Measurements from ENCODE around the gene KCNT1. TPM values are rescaled to one million over a fixed set of nuclear protein-coding genes. Genes with fewer than 3 reads are reported as not detected.

The KCNT1 gene
- total and polyA plus RNA-seq, 9 donors = 0.83 to 12.0 (median 3.7) TPM

DNA sequence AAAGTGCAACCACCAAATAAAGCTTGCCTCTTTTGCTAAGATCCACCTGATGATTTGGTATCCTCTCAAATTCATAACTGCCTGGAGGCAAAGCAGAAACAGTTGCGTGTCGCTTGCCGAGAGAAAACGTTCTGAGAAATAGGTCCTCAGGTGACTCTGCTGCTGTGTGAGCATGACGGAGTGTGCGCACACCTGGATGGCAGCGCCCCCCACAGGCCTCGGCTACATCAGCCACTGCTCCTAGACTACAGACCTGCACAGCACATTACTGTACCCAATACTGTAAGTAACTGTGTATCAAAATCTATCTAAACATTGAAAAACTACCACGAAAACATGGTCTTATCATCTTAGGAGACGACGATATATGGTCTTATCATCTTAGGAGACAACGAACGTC lies 117.9 kb downstream of the KCNT1 start:
- H3K4me3 ChIP-seq = no peak overlapping the region
- H3K4me1 ChIP-seq (ENCODE audit: insufficient read depth) = no peaks in the 10 kb centered on the region
- no peaks in the 10 kb centered on the region for H3K27me3 ChIP-seq
- H3K9me3 ChIP-seq = no peaks in the 10 kb centered on the region
- no peaks in the 10 kb centered on the region for H3K36me3 ChIP-seq
- WGBS, 3 donors = 86 to 90% (median 88%) methylated on average over 13 of the region's 13 CpGs
- intact Hi-C loops (cut with DNase I) = no loop called here
- no peak overlapping the region for H3K27ac ChIP-seq
- DNase-seq = no peak
- TF ChIP-seq POLR2A (IDR thresholded peaks at IDR 0.05) (no peak), EP300 (IDR thresholded peaks at IDR 0.05) (no peak)
- TF ChIP-seq, protein P1, sequence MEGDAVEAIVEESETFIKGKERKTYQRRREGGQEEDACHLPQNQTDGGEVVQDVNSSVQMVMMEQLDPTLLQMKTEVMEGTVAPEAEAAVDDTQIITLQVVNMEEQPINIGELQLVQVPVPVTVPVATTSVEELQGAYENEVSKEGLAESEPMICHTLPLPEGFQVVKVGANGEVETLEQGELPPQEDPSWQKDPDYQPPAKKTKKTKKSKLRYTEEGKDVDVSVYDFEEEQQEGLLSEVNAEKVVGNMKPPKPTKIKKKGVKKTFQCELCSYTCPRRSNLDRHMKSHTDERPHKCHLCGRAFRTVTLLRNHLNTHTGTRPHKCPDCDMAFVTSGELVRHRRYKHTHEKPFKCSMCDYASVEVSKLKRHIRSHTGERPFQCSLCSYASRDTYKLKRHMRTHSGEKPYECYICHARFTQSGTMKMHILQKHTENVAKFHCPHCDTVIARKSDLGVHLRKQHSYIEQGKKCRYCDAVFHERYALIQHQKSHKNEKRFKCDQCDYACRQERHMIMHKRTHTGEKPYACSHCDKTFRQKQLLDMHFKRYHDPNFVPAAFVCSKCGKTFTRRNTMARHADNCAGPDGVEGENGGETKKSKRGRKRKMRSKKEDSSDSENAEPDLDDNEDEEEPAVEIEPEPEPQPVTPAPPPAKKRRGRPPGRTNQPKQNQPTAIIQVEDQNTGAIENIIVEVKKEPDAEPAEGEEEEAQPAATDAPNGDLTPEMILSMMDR (IDR thresholded peaks at IDR 0.05) = no peak

DNA sequence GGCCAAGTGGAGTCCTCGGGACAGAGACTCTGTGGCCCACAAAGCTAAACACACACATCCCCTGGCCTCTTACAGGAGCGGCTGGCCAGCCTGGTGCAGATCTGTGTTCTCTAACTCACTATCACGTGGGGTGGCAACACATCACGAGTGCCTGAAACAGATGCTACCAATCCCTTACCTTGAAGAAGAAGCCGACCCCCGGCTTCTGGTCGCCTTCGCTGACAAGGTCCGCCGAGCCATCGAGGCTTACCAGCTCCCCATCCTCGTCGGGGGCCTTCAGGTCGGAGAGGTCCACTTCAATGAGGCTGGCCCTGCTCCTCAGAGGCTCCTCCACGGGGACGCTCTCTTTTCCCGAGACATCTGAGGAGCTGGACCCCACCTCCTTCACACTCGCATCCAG lies 118.7 kb downstream of the KCNT1 start:
- intact Hi-C loops (cut with DNase I) = no loop called here
- DNase-seq = no peak
- WGBS, 3 donors = 93 to 94% (median 93%) methylated on average over 18 of the region's 18 CpGs
- H3K27ac ChIP-seq = no peak overlapping the region
- H3K4me3 ChIP-seq = no peak overlapping the region
- no peaks in the 10 kb centered on the region for H3K27me3 ChIP-seq
- no peaks in the 10 kb centered on the region for H3K36me3 ChIP-seq
- no peaks in the 10 kb centered on the region for H3K9me3 ChIP-seq
- H3K4me1 ChIP-seq (ENCODE audit: insufficient read depth) = no peaks in the 10 kb centered on the region
- TF ChIP-seq, protein P1 (IDR thresholded peaks at IDR 0.05) = no peak
- TF ChIP-seq EP300 (IDR thresholded peaks at IDR 0.05) (no peak), POLR2A (IDR thresholded peaks at IDR 0.05) (no peak)

DNA sequence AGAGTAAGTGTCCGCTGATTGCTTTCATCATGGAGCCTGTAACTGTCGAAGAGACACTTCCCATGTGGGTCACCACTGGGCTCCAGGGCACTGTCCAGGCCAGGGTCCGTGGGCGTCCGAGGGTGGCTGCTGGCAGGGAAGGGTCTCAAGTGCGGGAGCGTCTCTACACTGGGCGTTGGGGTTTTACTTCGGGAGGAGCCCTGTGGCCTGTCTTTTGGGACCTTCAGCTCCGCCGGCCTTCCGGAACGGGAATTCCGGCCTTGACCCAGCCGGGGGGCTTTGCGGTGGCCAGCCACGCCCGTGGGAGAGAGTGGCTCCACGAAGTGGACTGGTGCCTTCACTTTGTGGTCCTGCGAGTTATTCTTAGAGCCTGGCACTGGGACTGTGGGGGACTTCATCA lies 119.1 kb downstream of the KCNT1 start:
- intact Hi-C loops (cut with DNase I) = no loop called here
- H3K27me3 ChIP-seq = no peaks in the 10 kb centered on the region
- TF ChIP-seq POLR2A (IDR thresholded peaks at IDR 0.05) (no peak), EP300 (IDR thresholded peaks at IDR 0.05) (no peak)
- TF ChIP-seq, protein P1 (IDR thresholded peaks at IDR 0.05) = no peak
- no peak overlapping the region for H3K4me3 ChIP-seq
- 92 to 95% (median 92%) methylated on average over 19 to 20 of the region's 20 CpGs for WGBS, 3 donors
- H3K36me3 ChIP-seq = no peaks in the 10 kb centered on the region
- H3K27ac ChIP-seq = no peak overlapping the region
- H3K4me1 ChIP-seq (ENCODE audit: insufficient read depth) = no peaks in the 10 kb centered on the region
- no peak for DNase-seq
- no peaks in the 10 kb centered on the region for H3K9me3 ChIP-seq

DNA sequence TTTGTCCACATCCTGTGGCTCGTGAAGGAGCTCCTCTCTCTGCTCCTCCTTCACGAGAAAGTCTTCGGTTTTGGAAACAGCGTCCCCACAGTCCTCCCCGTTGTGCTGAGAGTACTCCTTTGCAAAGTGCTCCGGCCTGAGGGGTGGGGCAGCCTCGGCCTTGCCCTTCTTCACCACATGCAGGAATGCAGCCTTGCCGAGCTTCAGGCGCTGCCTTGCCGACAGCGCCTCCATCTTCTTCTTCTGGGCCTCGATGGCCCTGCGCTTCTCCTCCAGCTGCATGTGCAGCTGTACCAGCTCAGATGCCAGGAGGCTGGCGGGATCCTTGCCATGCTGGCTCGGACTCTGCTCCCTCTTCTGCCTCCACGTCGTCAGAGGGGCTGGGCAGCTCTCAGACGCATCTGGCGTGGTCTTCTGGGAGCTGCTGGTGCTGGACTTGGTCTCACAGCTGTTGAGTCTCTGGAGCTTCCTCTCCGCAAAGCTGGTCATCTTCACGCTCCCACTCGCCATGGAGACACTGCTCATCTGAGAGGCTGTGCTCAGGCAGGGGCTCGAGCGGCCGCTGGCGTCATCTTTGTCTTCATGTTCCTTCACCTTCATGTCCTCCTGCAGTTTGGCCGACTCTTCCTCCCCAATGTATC lies 119.9 kb downstream of the KCNT1 start:
- 93 to 95% (median 93%) methylated on average over 27 of the region's 27 CpGs for WGBS, 3 donors
- H3K36me3 ChIP-seq = no peaks in the 10 kb centered on the region
- no peak for DNase-seq
- no peaks in the 10 kb centered on the region for H3K27me3 ChIP-seq
- TF ChIP-seq, protein P1 (IDR thresholded peaks at IDR 0.05) = no peak
- TF ChIP-seq EP300 (IDR thresholded peaks at IDR 0.05) (no peak), POLR2A (IDR thresholded peaks at IDR 0.05) (no peak)
- no peaks in the 10 kb centered on the region for H3K9me3 ChIP-seq
- no peak overlapping the region for H3K4me3 ChIP-seq
- intact Hi-C loops (cut with DNase I) = no loop called here
- H3K27ac ChIP-seq = no peak overlapping the region
- no peaks in the 10 kb centered on the region for H3K4me1 ChIP-seq (ENCODE audit: insufficient read depth)
